GM06990 (cell line): Measurements from ENCODE around the gene CD1C.
A peak's percentile ranks its signal among the peaks of the same experiment; 100 is the strongest.

ENCODE experiments used
- DNase-seq: peaks from one replicate; pipeline ENCODE4 v3.0.0-alpha.2; 2011; ENCODE audit not compliant: insufficient read length; ENCODE audit errors: extremely low read depth
- H3K27me3 ChIP-seq: replicated peaks from 2 replicates; pipeline ENCODE4 v1.6.0; 2011; ENCODE audit warnings: low read length; ENCODE audit not compliant: control insufficient read depth, insufficient read depth
- H3K36me3 ChIP-seq: 2 replicates; pipeline ENCODE4 v1.5.1; 2011; ENCODE audit warnings: low read length; ENCODE audit not compliant: control insufficient read depth, insufficient read depth
- H3K4me3 ChIP-seq: replicated peaks from 2 replicates; pipeline ENCODE4 v1.5.1; 2011; ENCODE audit warnings: low read depth, mild to moderate bottlenecking, control low read depth, low read length
- CTCF ChIP-seq: IDR thresholded peaks from 2 replicates; pipeline ENCODE4 v1.5.1; 2011; ENCODE audit warnings: low read length, control low read depth, mild to moderate bottlenecking, inconsistent platforms; ENCODE audit not compliant: insufficient read depth, poor library complexity, severe bottlenecking

The CD1C gene

GRCh38 chr1:158329300-158329699 lies 39.6 kb downstream of the CD1C start:
- TF ChIP-seq CTCF = no peak
- DNase-seq = no peak
- no peaks in the 10 kb centered on the region for H3K36me3 ChIP-seq
- H3K27me3 ChIP-seq = no peaks in the 10 kb centered on the region
- no peak overlapping the region for H3K4me3 ChIP-seq

GRCh38 chr1:158329733-158330132 lies 40.0 kb downstream of the CD1C start:
- peak; percentile 63 for TF ChIP-seq CTCF
- Histone ChIP-seq H3K27me3 (no peaks in the 10 kb centered on the region), H3K4me3 (no peak overlapping the region), H3K36me3 (no peaks in the 10 kb centered on the region)
- no peak for DNase-seq

GRCh38 chr1:158330391-158331105 lies 40.8 kb downstream of the CD1C start:
- TF ChIP-seq CTCF = no peak
- no peaks in the 10 kb centered on the region for H3K27me3 ChIP-seq
- no peak for DNase-seq
- no peaks in the 10 kb centered on the region for H3K36me3 ChIP-seq
- H3K4me3 ChIP-seq = no peak overlapping the region

GRCh38 chr1:158331106-158331425 lies 41.3 kb downstream of the CD1C start:
- Histone ChIP-seq H3K36me3 (no peaks in the 10 kb centered on the region), H3K27me3 (no peaks in the 10 kb centered on the region), H3K4me3 (no peak overlapping the region)
- TF ChIP-seq CTCF = no peak
- no peak for DNase-seq

- no peak for DNase-seq
- Histone ChIP-seq H3K36me3 (no peaks in the 10 kb centered on the region), H3K27me3 (no peaks in the 10 kb centered on the region), H3K4me3 (no peak within 1 kb of the TSS)
- TF ChIP-seq CTCF = no peak
These were observed 41.9 kb downstream of the CD1C start, which contains the start of gene CD1B for GRCh38 chr1:158331481-158332150. Gene CD1B (minus strand): TSS chr1:158331531. CDS start chr1:158331423, 108 bp downstream.
